Liver (tissue), 9 donors: Measurements from ENCODE around the gene GPRC5D. TPM values are rescaled to one million over a fixed set of nuclear protein-coding genes. Genes with fewer than 3 reads are reported as not detected.
A peak's percentile ranks its signal among the peaks of the same experiment; 100 is the strongest.

Source experiments
- DNase-seq: peaks from one replicate; pipeline ENCODE4 v3.0.0-alpha.2; 2017; ENCODE audit warnings: low spot score
- H3K27ac ChIP-seq, 2 donors: one replicate each; pipeline ENCODE4 v1.7.0; 2013; ENCODE audit warnings: inconsistent platforms in 2 of 2, low read length in 2 of 2, control low read depth in 1 of 2, low read depth in 1 of 2, mild to moderate bottlenecking in 1 of 2
- H3K27me3 ChIP-seq, 4 donors: one replicate each; pipeline versions ENCODE4 v1.6.1 to v1.7.0; 2013; ENCODE audit warnings: low read length in 3 of 4, inconsistent platforms in 1 of 4, mild to moderate bottlenecking in 1 of 4, moderate library complexity in 1 of 4; ENCODE audit not compliant: control insufficient read depth in 4 of 4, insufficient read depth in 4 of 4
- H3K36me3 ChIP-seq, 4 donors: one replicate each; pipeline versions ENCODE4 v1.6.1 to v1.7.0; 2013; ENCODE audit warnings: low read length in 3 of 4, mild to moderate bottlenecking in 3 of 4, low read depth in 1 of 4, moderate library complexity in 1 of 4; ENCODE audit not compliant: control insufficient read depth in 4 of 4, insufficient read depth in 3 of 4
- H3K4me1 ChIP-seq, 4 donors: one replicate each; pipeline versions ENCODE4 v1.6.1 to v1.7.0; 2013; ENCODE audit warnings: low read length in 3 of 4, mild to moderate bottlenecking in 3 of 4, moderate library complexity in 1 of 4; ENCODE audit not compliant: control insufficient read depth in 4 of 4, insufficient read depth in 4 of 4
- H3K4me3 ChIP-seq, 3 donors: one replicate each; pipeline versions ENCODE4 v1.6.1 to v1.7.0; 2013; ENCODE audit warnings: low read length in 3 of 3, control low read depth in 1 of 3, low read depth in 1 of 3, mild to moderate bottlenecking in 1 of 3
- H3K9ac ChIP-seq, 2 donors: one replicate each; pipeline ENCODE4 v1.7.0; 2013; ENCODE audit warnings: low read length in 2 of 2, mild to moderate bottlenecking in 2 of 2, moderate library complexity in 2 of 2, control low read depth in 1 of 2, low read depth in 1 of 2
- H3K9me3 ChIP-seq, 4 donors: one replicate each; pipeline versions ENCODE4 v1.6.1 to v1.7.0; 2013; ENCODE audit warnings: low read length in 3 of 4; ENCODE audit not compliant: control insufficient read depth in 4 of 4
- CTCF ChIP-seq: fragments of 150-350 bp; IDR thresholded peaks from 2 replicates; pipeline ENCODE4 v1.5.1; 2017; ENCODE audit warnings: improper control_type of control experiment, low read depth, low read length; ENCODE audit not compliant: missing input control
- EGR1 ChIP-seq, 2 donors: IDR thresholded peaks; 2 replicates each; pipeline ENCODE4 v1.6.1; 2016 to 2018; ENCODE audit warnings: antibody characterized with exemption in 2 of 2, low read depth in 2 of 2
- FOXA1 ChIP-seq: IDR thresholded peaks from 2 replicates; pipeline ENCODE4 v1.6.1; 2016; ENCODE audit warnings: antibody characterized with exemption
- FOXA2 ChIP-seq: IDR thresholded peaks from 2 replicates; pipeline ENCODE4 v1.6.1; 2016; ENCODE audit warnings: antibody characterized with exemption
- HNF4G ChIP-seq: IDR thresholded peaks from 2 replicates; pipeline ENCODE4 v1.6.1; 2016; ENCODE audit warnings: antibody characterized with exemption
- JUND ChIP-seq, 2 donors: IDR thresholded peaks; 2 replicates each; pipeline ENCODE4 v1.6.1; 2016; ENCODE audit warnings: antibody characterized with exemption in 2 of 2
- NR2F2 ChIP-seq: IDR thresholded peaks from 2 replicates; pipeline ENCODE4 v1.6.1; 2016; ENCODE audit warnings: antibody characterized with exemption
- RXRA ChIP-seq, 2 donors: IDR thresholded peaks; 2 replicates each; pipeline ENCODE4 v1.6.1; 2017 to 2018; ENCODE audit warnings: antibody characterized with exemption in 2 of 2, mild to moderate bottlenecking in 1 of 2
- SP1 ChIP-seq: IDR thresholded peaks from 2 replicates; pipeline ENCODE4 v1.6.1; 2018; ENCODE audit warnings: antibody characterized with exemption, mild to moderate bottlenecking
- TAF1 ChIP-seq: conservative IDR thresholded peaks from 2 replicates; pipeline ENCODE4 v1.6.1; 2016; ENCODE audit warnings: antibody characterized with exemption, mild to moderate bottlenecking
- YY1 ChIP-seq: IDR thresholded peaks from 2 replicates; pipeline ENCODE4 v1.6.1; 2016; ENCODE audit warnings: antibody characterized with exemption, mild to moderate bottlenecking
- WGBS: extraction: QIAGEN DNeasy Blood & Tissue Kit; methylation state at CpG from one replicate; pipeline ENCODE4 v1.1.7; 2013; 5-methylcytosine and 5-hydroxymethylcytosine counted together
- polyA plus RNA-seq, 2 donors: library from polyadenylated mRNA; stranded (reverse) in 1 of 2; unstranded in 1 of 2; fragments of 200-250 nt in 1 of 2; fragments of >200 nt in 1 of 2; fragmentation: Nextera tagmentation in 1 of 2; extraction: Ambion mirVana in 1 of 2; gene quantifications; one replicate each; pipeline versions ENCODE4 v1.2.1 to v1.2.3, GENCODE V29; 2013 to 2015
- total RNA-seq, 2 donors: library from RNA; depleted of rRNA; stranded (reverse); fragments of >200 nt; gene quantifications; one replicate each; pipeline ENCODE4 v1.2.3, GENCODE V29; 2014
- TF ChIP-seq, protein P1 (sequence below): IDR thresholded peaks from 2 replicates; pipeline ENCODE4 v1.6.1; 2016; ENCODE audit warnings: antibody characterized with exemption
- TF ChIP-seq, protein P2 (sequence below): IDR thresholded peaks from 2 replicates; pipeline ENCODE4 v1.6.1; 2016; ENCODE audit warnings: antibody characterized with exemption
- donor health status: healthy.
- donor health status: healthy.
- donor health status: healthy.
- donor health status: healthy.
- donor health status: healthy.

The GPRC5D gene
- total and polyA plus RNA-seq, 4 donors: 0.13 to 0.17 TPM; not detected in 2

- no peak for DNase-seq
- TF ChIP-seq TAF1: no peak
- TF ChIP-seq CTCF: no peak
- TF ChIP-seq, protein P1, sequence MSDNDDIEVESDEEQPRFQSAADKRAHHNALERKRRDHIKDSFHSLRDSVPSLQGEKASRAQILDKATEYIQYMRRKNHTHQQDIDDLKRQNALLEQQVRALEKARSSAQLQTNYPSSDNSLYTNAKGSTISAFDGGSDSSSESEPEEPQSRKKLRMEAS: no peak
- no peak for TF ChIP-seq EGR1 (IDR thresholded peaks at IDR 0.05; ENCODE audit: low read depth in 2 of 2)
- no peak overlapping the region for H3K4me3 ChIP-seq
- no peaks in the 10 kb centered on the region for H3K9me3 ChIP-seq
- H3K27ac ChIP-seq: no peak overlapping the region
- H3K27me3 ChIP-seq: peaks cover 0 to 2% (median 0%) of the 10 kb centered on the region in 4 donors
- no peaks in the 10 kb centered on the region for H3K36me3 ChIP-seq
- H3K9ac ChIP-seq: no peak overlapping the region
- peaks cover 0 to 6% (median 3%) of the 10 kb centered on the region in 4 donors for H3K4me1 ChIP-seq
- WGBS: 75% methylated on average over 10 of the region's 10 CpGs
These were observed 36.3 kb downstream of the GPRC5D start for GRCh38 chr12:12915656-12916055.

GRCh38 chr12:12912711-12913110, 39.3 kb downstream of the GPRC5D start:
- Histone ChIP-seq H3K27ac (no peak overlapping the region), H3K36me3 (no peaks in the 10 kb centered on the region), H3K4me1 (peaks cover 0 to 6% (median 3%) of the 10 kb centered on the region in 4 donors), H3K9me3 (no peaks in the 10 kb centered on the region), H3K27me3 (peaks cover 0 to 2% (median 0%) of the 10 kb centered on the region in 4 donors), H3K4me3 (no peak overlapping the region), H3K9ac (no peak overlapping the region)
- no peak for DNase-seq
- 92% methylated on average over 5 of the region's 5 CpGs for WGBS
- TF ChIP-seq NR2F2 (no peak), RXRA (IDR thresholded peaks at IDR 0.05) (no peak), SP1 (no peak), EGR1 (IDR thresholded peaks at IDR 0.05; ENCODE audit: low read depth in 2 of 2) (no peak), JUND (IDR thresholded peaks at IDR 0.05) (no peak), HNF4G (no peak), TAF1 (no peak), FOXA1 (no peak), YY1 (no peak)
- TF ChIP-seq, protein P2, sequence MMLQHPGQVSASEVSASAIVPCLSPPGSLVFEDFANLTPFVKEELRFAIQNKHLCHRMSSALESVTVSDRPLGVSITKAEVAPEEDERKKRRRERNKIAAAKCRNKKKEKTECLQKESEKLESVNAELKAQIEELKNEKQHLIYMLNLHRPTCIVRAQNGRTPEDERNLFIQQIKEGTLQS: no peak

GRCh38 chr12:12909995-12910420, 42.0 kb downstream of the GPRC5D start:
- Histone ChIP-seq H3K27ac (no peak overlapping the region), H3K36me3 (no peaks in the 10 kb centered on the region), H3K4me1 (no peaks in the 10 kb centered on the region), H3K9me3 (no peaks in the 10 kb centered on the region), H3K4me3 (no peak overlapping the region), H3K27me3 (no peaks in the 10 kb centered on the region), H3K9ac (no peak overlapping the region)
- DNase-seq: no peak
- TF ChIP-seq TAF1: no peak
- no peak for TF ChIP-seq FOXA2
- peak; percentile 24 for TF ChIP-seq NR2F2
- WGBS: 55% methylated on average over 4 of the region's 4 CpGs
